GM19193 (cell line): Measurements from ENCODE around the gene SMIM35.

Source experiments
- POLR2A ChIP-seq: IDR thresholded peaks from 4 replicates; pipeline ENCODE4 v1.6.1; 2011; ENCODE audit not compliant: insufficient read depth, insufficient read length; ENCODE audit errors: extremely low read depth

SMIM35 gene

GRCh38 chr11:118078911-118079411 lies 7.8 kb downstream of the SMIM35 start:
- TF ChIP-seq POLR2A = no peak

GRCh38 chr11:118076754-118077281 lies 9.9 kb downstream of the SMIM35 start, which contains the start of gene TMPRSS4:
TMPRSS4 (plus strand) TSS chr11:118077078; CDS start chr11:118077303, 225 bp downstream.
- TF ChIP-seq POLR2A = no peak

- TF ChIP-seq POLR2A = no peak
These were observed 12.0 kb downstream of the SMIM35 start for GRCh38 chr11:118074785-118075184.

GRCh38 chr11:118074091-118074685 lies 12.6 kb downstream of the SMIM35 start:
- TF ChIP-seq POLR2A = no peak

GRCh38 chr11:118073554-118073953 lies 13.2 kb downstream of the SMIM35 start:
- TF ChIP-seq POLR2A = no peak

GRCh38 chr11:118071416-118072030 lies 15.2 kb downstream of the SMIM35 start:
- TF ChIP-seq POLR2A = no peak

GRCh38 chr11:118068945-118069612 lies 17.7 kb downstream of the SMIM35 start:
- TF ChIP-seq POLR2A = no peak

GRCh38 chr11:118068206-118068944 lies 18.4 kb downstream of the SMIM35 start:
- TF ChIP-seq POLR2A = no peak

GRCh38 chr11:118067006-118067405 lies 19.8 kb downstream of the SMIM35 start:
- TF ChIP-seq POLR2A = no peak

- no peak for TF ChIP-seq POLR2A
These were observed 21.4 kb downstream of the SMIM35 start for GRCh38 chr11:118065384-118065783.

GRCh38 chr11:118064956-118065355 lies 21.8 kb downstream of the SMIM35 start:
- TF ChIP-seq POLR2A = no peak

GRCh38 chr11:118061586-118062125 lies 25.1 kb downstream of the SMIM35 start:
- TF ChIP-seq POLR2A = no peak

GRCh38 chr11:118060869-118061268 lies 25.9 kb downstream of the SMIM35 start:
- no peak for TF ChIP-seq POLR2A

- no peak for TF ChIP-seq POLR2A
These were observed 26.6 kb downstream of the SMIM35 start for GRCh38 chr11:118060081-118060661.
